SK-N-SH treated with all-trans-retinoic acid at 6 μM for 48 hours (cell line): Measurements from ENCODE around the gene AREG.

Source experiments
- ATAC-seq: fragments of 200-7000 bp; cut with Tn5 transposase; 3 replicates; pipeline ENCODE4 v1.9.1; 2020; ENCODE audit warnings: mild to moderate bottlenecking, moderate library complexity
- ARNTL ChIP-seq: fragments of 450-650 bp; formaldehyde crosslinking; IDR thresholded peaks from 2 replicates; pipeline ENCODE4 v1.5.0; 2020; ENCODE audit warnings: low read depth, mild to moderate bottlenecking, moderate library complexity, borderline replicate concordance
- BACH2 ChIP-seq: fragments of 250-450 bp; sonication (Bioruptor Pico); IDR thresholded peaks from 2 replicates; pipeline ENCODE4 v1.9.0; 2021; ENCODE audit warnings: mild to moderate bottlenecking, borderline replicate concordance
- CREB5 ChIP-seq: fragments of 250-450 bp; sonication (Bioruptor Pico); IDR thresholded peaks from 2 replicates; pipeline ENCODE4 v1.5.1; 2020; ENCODE audit warnings: low read depth, mild to moderate bottlenecking, moderate library complexity
- CSDC2 ChIP-seq: fragments of 250-450 bp; sonication (Bioruptor Pico); IDR thresholded peaks from 2 replicates; pipeline ENCODE4 v1.5.0; 2020; ENCODE audit warnings: mild to moderate bottlenecking, moderate library complexity
- CSRNP3 ChIP-seq: fragments of 250-450 bp; sonication (Bioruptor Pico); IDR thresholded peaks from 2 replicates; pipeline ENCODE4 v1.5.1; 2021; ENCODE audit warnings: mild to moderate bottlenecking, moderate library complexity
- ESRRG ChIP-seq: fragments of 250-450 bp; sonication (Bioruptor Pico); IDR thresholded peaks from 2 replicates; pipeline ENCODE4 v1.6.1; 2021; ENCODE audit warnings: mild to moderate bottlenecking
- GLIS3 ChIP-seq: fragments of 250-450 bp; sonication (Bioruptor Pico); IDR thresholded peaks from 2 replicates; pipeline ENCODE4 v1.5.0; 2020; ENCODE audit warnings: mild to moderate bottlenecking, moderate library complexity
- ISL1 ChIP-seq: fragments of 250-450 bp; sonication (Bioruptor Pico); IDR thresholded peaks from 2 replicates; pipeline ENCODE4 v2.1.2; 2022; ENCODE audit warnings: mild to moderate bottlenecking, moderate library complexity
- OSR1 ChIP-seq: fragments of 250-450 bp; sonication (Bioruptor Pico); IDR thresholded peaks from 2 replicates; pipeline ENCODE4 v1.8.0; 2022; ENCODE audit warnings: moderate library complexity, mild to moderate bottlenecking, inconsistent platforms
- PATZ1 ChIP-seq: fragments of 250-450 bp; sonication (Bioruptor Pico); IDR thresholded peaks from 2 replicates; pipeline ENCODE4 v1.8.0; 2020; ENCODE audit warnings: mild to moderate bottlenecking, moderate library complexity, borderline replicate concordance
- POU6F1 ChIP-seq: fragments of 250-450 bp; sonication (Bioruptor Pico); IDR thresholded peaks from 2 replicates; pipeline ENCODE4 v1.8.0; 2021; ENCODE audit warnings: low read depth, mild to moderate bottlenecking, moderate library complexity, borderline replicate concordance
- PPARA ChIP-seq: fragments of 250-450 bp; sonication (Bioruptor Pico); IDR thresholded peaks from 2 replicates; pipeline ENCODE4 v1.5.0; 2020; ENCODE audit warnings: mild to moderate bottlenecking, borderline replicate concordance
- RARB ChIP-seq: fragments of 250-450 bp; sonication (Bioruptor Pico); IDR thresholded peaks from 2 replicates; pipeline ENCODE4 v1.8.0; 2021; ENCODE audit warnings: mild to moderate bottlenecking, moderate library complexity
- SNAI2 ChIP-seq: fragments of 250-450 bp; sonication (Bioruptor Pico); IDR thresholded peaks from 2 replicates; pipeline ENCODE4 v1.5.0; 2020; ENCODE audit warnings: mild to moderate bottlenecking, moderate library complexity
- TCF4 ChIP-seq: fragments of 250-450 bp; sonication (Bioruptor Pico); IDR thresholded peaks from 2 replicates; pipeline ENCODE4 v1.8.0; 2021; ENCODE audit warnings: mild to moderate bottlenecking, moderate library complexity, borderline replicate concordance
- TSHZ2 ChIP-seq: fragments of 250-450 bp; sonication (Bioruptor Pico); IDR thresholded peaks from 2 replicates; pipeline ENCODE4 v1.5.0; 2020; ENCODE audit warnings: mild to moderate bottlenecking, moderate library complexity
- ZC3H10 ChIP-seq: fragments of 250-450 bp; sonication (Bioruptor Pico); IDR thresholded peaks from 2 replicates; pipeline ENCODE4 v1.5.1; 2021; ENCODE audit warnings: mild to moderate bottlenecking, moderate library complexity
- ZFP3 ChIP-seq: fragments of 250-450 bp; sonication (Bioruptor Pico); IDR thresholded peaks from 2 replicates; pipeline ENCODE4 v1.5.0; 2020; ENCODE audit warnings: mild to moderate bottlenecking, moderate library complexity
- ZFP30 ChIP-seq: fragments of 450-650 bp; formaldehyde crosslinking; IDR thresholded peaks from 2 replicates; pipeline ENCODE4 v1.5.0; 2022; ENCODE audit warnings: mild to moderate bottlenecking, moderate library complexity
- ZNF565 ChIP-seq: fragments of 450-650 bp; formaldehyde crosslinking; conservative IDR thresholded peaks from 2 replicates; pipeline ENCODE4 v1.5.0; 2020; ENCODE audit warnings: low read depth, mild to moderate bottlenecking, moderate library complexity
- ZNF70 ChIP-seq: fragments of 450-650 bp; formaldehyde crosslinking; IDR thresholded peaks from 2 replicates; pipeline ENCODE4 v1.5.0; 2020; ENCODE audit warnings: mild to moderate bottlenecking, moderate library complexity
- ZNF8 ChIP-seq: fragments of 450-650 bp; formaldehyde crosslinking; IDR thresholded peaks from 2 replicates; pipeline ENCODE4 v1.5.0; 2020; ENCODE audit warnings: mild to moderate bottlenecking, moderate library complexity

The AREG gene

GRCh38 chr4:74441744-74442143, 3.2 kb upstream of the AREG start (continued):
- no peak for TF ChIP-seq ZFP3
- TF ChIP-seq ISL1 (CRISPR knock-in tag): no peak
- TF ChIP-seq, all 23 proteins: peak for 0

- ATAC-seq: no peak
Observed at GRCh38 chr4:74446193-74446868, 1.4 kb downstream of the AREG start.

GRCh38 chr4:74446896-74447295, 2.0 kb downstream of the AREG start:
- ATAC-seq: no peak
- TF ChIP-seq PPARA (no peak), ARNTL (CRISPR knock-in tag) (no peak), OSR1 (CRISPR knock-in tag) (no peak), ZNF70 (CRISPR knock-in tag) (no peak), RARB (CRISPR knock-in tag) (no peak), ZFP30 (CRISPR knock-in tag) (no peak), BACH2 (CRISPR knock-in tag) (no peak), TCF4 (CRISPR knock-in tag) (no peak), SNAI2 (CRISPR knock-in tag) (no peak), CREB5 (CRISPR knock-in tag) (no peak), ISL1 (CRISPR knock-in tag) (no peak), POU6F1 (CRISPR knock-in tag) (no peak), ZNF565 (no peak), CSRNP3 (CRISPR knock-in tag) (no peak), ZFP3 (no peak), ESRRG (no peak)

More at GRCh38 chr4:74446193-74446868, 1.4 kb downstream of the AREG start:
- TF ChIP-seq ZNF565 (no peak), GLIS3 (no peak), OSR1 (CRISPR knock-in tag) (no peak), PATZ1 (CRISPR knock-in tag) (no peak), SNAI2 (CRISPR knock-in tag) (no peak), ZC3H10 (CRISPR knock-in tag) (no peak), CREB5 (CRISPR knock-in tag) (no peak), ZNF8 (CRISPR knock-in tag) (no peak), BACH2 (CRISPR knock-in tag) (no peak), ARNTL (CRISPR knock-in tag) (no peak), ISL1 (CRISPR knock-in tag) (no peak), CSDC2 (CRISPR knock-in tag) (no peak), ZFP3 (no peak), TSHZ2 (CRISPR knock-in tag) (no peak)
- TF ChIP-seq, all 23 proteins: peak for 0
